ENCODE data around the gene PRDM15.

DNA sequence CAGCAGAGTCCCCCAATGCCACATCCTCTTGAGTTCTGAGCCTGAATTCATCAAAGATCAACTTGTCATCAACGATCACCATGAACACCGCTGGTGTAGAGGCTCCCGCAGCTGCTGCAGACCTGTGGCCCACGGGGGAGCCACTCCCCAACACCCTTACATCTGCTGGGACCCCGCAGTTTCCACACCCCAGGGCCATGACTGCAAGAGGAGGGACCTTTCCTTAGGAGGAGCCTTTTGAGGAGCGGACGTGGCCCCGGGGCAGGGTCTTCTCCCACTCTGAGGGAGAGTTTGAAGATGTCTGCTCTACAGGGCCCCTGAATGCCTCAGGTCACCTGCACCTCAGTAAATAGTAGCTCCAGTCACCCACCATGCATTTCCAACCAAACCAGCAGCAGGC, 2.7 kb downstream of the PRDM15 start:
- TF ChIP-seq, protein P1, sequence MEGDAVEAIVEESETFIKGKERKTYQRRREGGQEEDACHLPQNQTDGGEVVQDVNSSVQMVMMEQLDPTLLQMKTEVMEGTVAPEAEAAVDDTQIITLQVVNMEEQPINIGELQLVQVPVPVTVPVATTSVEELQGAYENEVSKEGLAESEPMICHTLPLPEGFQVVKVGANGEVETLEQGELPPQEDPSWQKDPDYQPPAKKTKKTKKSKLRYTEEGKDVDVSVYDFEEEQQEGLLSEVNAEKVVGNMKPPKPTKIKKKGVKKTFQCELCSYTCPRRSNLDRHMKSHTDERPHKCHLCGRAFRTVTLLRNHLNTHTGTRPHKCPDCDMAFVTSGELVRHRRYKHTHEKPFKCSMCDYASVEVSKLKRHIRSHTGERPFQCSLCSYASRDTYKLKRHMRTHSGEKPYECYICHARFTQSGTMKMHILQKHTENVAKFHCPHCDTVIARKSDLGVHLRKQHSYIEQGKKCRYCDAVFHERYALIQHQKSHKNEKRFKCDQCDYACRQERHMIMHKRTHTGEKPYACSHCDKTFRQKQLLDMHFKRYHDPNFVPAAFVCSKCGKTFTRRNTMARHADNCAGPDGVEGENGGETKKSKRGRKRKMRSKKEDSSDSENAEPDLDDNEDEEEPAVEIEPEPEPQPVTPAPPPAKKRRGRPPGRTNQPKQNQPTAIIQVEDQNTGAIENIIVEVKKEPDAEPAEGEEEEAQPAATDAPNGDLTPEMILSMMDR (IDR thresholded peaks at IDR 0.05) = no peak
- no peak for TF ChIP-seq TCF7L2 (IDR thresholded peaks at IDR 0.05; ENCODE audit: low read depth, low read length)
- TF ChIP-seq, protein P2, sequence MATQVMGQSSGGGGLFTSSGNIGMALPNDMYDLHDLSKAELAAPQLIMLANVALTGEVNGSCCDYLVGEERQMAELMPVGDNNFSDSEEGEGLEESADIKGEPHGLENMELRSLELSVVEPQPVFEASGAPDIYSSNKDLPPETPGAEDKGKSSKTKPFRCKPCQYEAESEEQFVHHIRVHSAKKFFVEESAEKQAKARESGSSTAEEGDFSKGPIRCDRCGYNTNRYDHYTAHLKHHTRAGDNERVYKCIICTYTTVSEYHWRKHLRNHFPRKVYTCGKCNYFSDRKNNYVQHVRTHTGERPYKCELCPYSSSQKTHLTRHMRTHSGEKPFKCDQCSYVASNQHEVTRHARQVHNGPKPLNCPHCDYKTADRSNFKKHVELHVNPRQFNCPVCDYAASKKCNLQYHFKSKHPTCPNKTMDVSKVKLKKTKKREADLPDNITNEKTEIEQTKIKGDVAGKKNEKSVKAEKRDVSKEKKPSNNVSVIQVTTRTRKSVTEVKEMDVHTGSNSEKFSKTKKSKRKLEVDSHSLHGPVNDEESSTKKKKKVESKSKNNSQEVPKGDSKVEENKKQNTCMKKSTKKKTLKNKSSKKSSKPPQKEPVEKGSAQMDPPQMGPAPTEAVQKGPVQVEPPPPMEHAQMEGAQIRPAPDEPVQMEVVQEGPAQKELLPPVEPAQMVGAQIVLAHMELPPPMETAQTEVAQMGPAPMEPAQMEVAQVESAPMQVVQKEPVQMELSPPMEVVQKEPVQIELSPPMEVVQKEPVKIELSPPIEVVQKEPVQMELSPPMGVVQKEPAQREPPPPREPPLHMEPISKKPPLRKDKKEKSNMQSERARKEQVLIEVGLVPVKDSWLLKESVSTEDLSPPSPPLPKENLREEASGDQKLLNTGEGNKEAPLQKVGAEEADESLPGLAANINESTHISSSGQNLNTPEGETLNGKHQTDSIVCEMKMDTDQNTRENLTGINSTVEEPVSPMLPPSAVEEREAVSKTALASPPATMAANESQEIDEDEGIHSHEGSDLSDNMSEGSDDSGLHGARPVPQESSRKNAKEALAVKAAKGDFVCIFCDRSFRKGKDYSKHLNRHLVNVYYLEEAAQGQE (IDR thresholded peaks at IDR 0.05; ENCODE audit: insufficient read depth in 1 of 2, low read depth in 2 of 2, low read length in 1 of 2) = no peak
